Upper lobe of left lung (tissue), 6 donors: ENCODE data around the gene COL4A6. TPM values are rescaled to one million over a fixed set of nuclear protein-coding genes. Genes with fewer than 3 reads are reported as not detected.

ENCODE experiments used
- ATAC-seq, 2 donors: fragments of 200-7000 bp; cut with Tn5 transposase; one replicate each; pipeline ENCODE4 v1.9.1; 2022; ENCODE audit warnings: mild to moderate bottlenecking in 2 of 2, moderate library complexity in 2 of 2; ENCODE audit not compliant: low FRiP score in 2 of 2
- DNase-seq, 2 donors: peaks; one replicate each; pipeline ENCODE4 v3.0.0-alpha.2; 2019 to 2020
- H3K27ac ChIP-seq, 4 donors: fragments of 200-600 bp; sonication (generic); one replicate each; pipeline ENCODE4 v1.5.1; 2016 to 2019
- H3K27me3 ChIP-seq, 4 donors: fragments of 200-600 bp; sonication (generic); one replicate each; pipeline ENCODE4 v1.5.1; 2017 to 2019
- H3K36me3 ChIP-seq, 4 donors: fragments of 200-600 bp; sonication (generic); one replicate each; pipeline ENCODE4 v1.5.1; 2016 to 2019
- H3K4me1 ChIP-seq, 4 donors: fragments of 200-600 bp; sonication (generic); one replicate each; pipeline ENCODE4 v1.5.1; 2018 to 2019
- H3K4me3 ChIP-seq, 4 donors: fragments of 200-600 bp; sonication (generic); one replicate each; pipeline ENCODE4 v1.5.1; 2017 to 2019; ENCODE audit warnings: mild to moderate bottlenecking in 2 of 4, moderate library complexity in 1 of 4
- H3K9me3 ChIP-seq, 4 donors: fragments of 200-600 bp; sonication (generic); one replicate each; pipeline ENCODE4 v1.5.1; 2018 to 2019
- CTCF ChIP-seq, 6 experiments: fragments of 450-650 bp in 4 of 6; fragments of 200-600 bp in 2 of 6; sonication (generic) in 2 of 6; IDR thresholded peaks; one replicate each; pipeline ENCODE4 v1.5.1; 2016 to 2019; ENCODE audit warnings: antibody characterized with exemption in 6 of 6
- EP300 ChIP-seq, 4 donors: sonication (generic); formaldehyde crosslinking; IDR thresholded peaks; one replicate each; pipeline ENCODE4 v1.5.1; 2017; ENCODE audit warnings: antibody characterized with exemption in 4 of 4, control low read depth in 2 of 4
- POLR2A ChIP-seq, 4 donors: fragments of 450-650 bp; IDR thresholded peaks; one replicate each; pipeline ENCODE4 v1.5.1; 2016 to 2017; ENCODE audit warnings: antibody characterized with exemption in 4 of 4, mild to moderate bottlenecking in 2 of 4
- POLR2AphosphoS5 ChIP-seq, 2 donors: sonication (generic); formaldehyde crosslinking; IDR thresholded peaks; one replicate each; pipeline ENCODE4 v1.5.1; 2017; ENCODE audit warnings: antibody characterized with exemption in 2 of 2
- WGBS, 2 donors: methylation state at CpG; one replicate each; pipeline ENCODE4 v1.1.5; 2017 to 2018; 5-methylcytosine and 5-hydroxymethylcytosine counted together
- total RNA-seq, 6 donors: library from RNA; depleted of rRNA in 4 of 6; stranded (reverse); fragments of >200 nt in 4 of 6; gene quantifications; one replicate each; pipeline versions ENCODE4 v1.1.0 to v1.2.1, GENCODE V29; 2016 to 2021
- donor health status: DM: no; HTN: no; CAD: no; lungs with moderate emphysema.
- donor health status: DM: no; HTN: yes; CAD: no; lungs with severe emphysema.

COL4A6 gene
- total RNA-seq, 6 donors from 2014 or later, result 0.52 to 3.8 (median 2.2) TPM

GRCh38 chrX:108160309-108160708 lies 277.9 kb downstream of the COL4A6 start:
- no peaks in the 10 kb centered on the region for H3K4me1 ChIP-seq
- no peaks in the 10 kb centered on the region for H3K9me3 ChIP-seq
- WGBS, 2 donors, result 82% methylated on average over 5 of the region's 5 CpGs; no CpG with 5 or more reads in 1 of the 2 donors
- ATAC-seq (no peak), DNase-seq (no peak)
- no peaks in the 10 kb centered on the region for H3K27me3 ChIP-seq
- no peak overlapping the region for H3K4me3 ChIP-seq
- no peak overlapping the region for H3K27ac ChIP-seq
- TF ChIP-seq CTCF (IDR thresholded peaks at IDR 0.05) (no peak), POLR2A (IDR thresholded peaks at IDR 0.05) (no peak), POLR2AphosphoS5 (IDR thresholded peaks at IDR 0.05) (no peak), EP300 (IDR thresholded peaks at IDR 0.05) (no peak)
- peaks cover 0 to 4% (median 0%) of the 10 kb centered on the region in 4 donors for H3K36me3 ChIP-seq

GRCh38 chrX:108159028-108159670 lies 279.1 kb downstream of the COL4A6 start:
- H3K27me3 ChIP-seq, result no peaks in the 10 kb centered on the region
- no peaks in the 10 kb centered on the region for H3K9me3 ChIP-seq
- DNase-seq (no peak), ATAC-seq (no peak)
- 91 to 96% methylated on average over 7 to 11 of the region's 11 CpGs for WGBS, 2 donors
- no peaks in the 10 kb centered on the region for H3K4me1 ChIP-seq
- H3K36me3 ChIP-seq, result peaks cover 0 to 4% (median 0%) of the 10 kb centered on the region in 4 donors
- no peak overlapping the region for H3K4me3 ChIP-seq
- H3K27ac ChIP-seq, result no peak overlapping the region
- TF ChIP-seq EP300 (IDR thresholded peaks at IDR 0.05) (no peak), CTCF (IDR thresholded peaks at IDR 0.05) (no peak), POLR2A (IDR thresholded peaks at IDR 0.05) (no peak), POLR2AphosphoS5 (IDR thresholded peaks at IDR 0.05) (no peak)

GRCh38 chrX:108157628-108158027 lies 280.6 kb downstream of the COL4A6 start:
- Histone ChIP-seq H3K27me3 (no peaks in the 10 kb centered on the region), H3K27ac (no peak overlapping the region), H3K4me1 (no peaks in the 10 kb centered on the region), H3K4me3 (no peak overlapping the region), H3K36me3 (peaks cover 0 to 9% (median 0%) of the 10 kb centered on the region in 4 donors), H3K9me3 (no peaks in the 10 kb centered on the region)
- no peak for TF ChIP-seq POLR2A (IDR thresholded peaks at IDR 0.05)
- TF ChIP-seq EP300 (IDR thresholded peaks at IDR 0.05), result no peak
- TF ChIP-seq POLR2AphosphoS5 (IDR thresholded peaks at IDR 0.05), result no peak
- no peak for TF ChIP-seq CTCF (IDR thresholded peaks at IDR 0.05)
- 74 to 78% methylated on average over 2 to 3 of the region's 3 CpGs for WGBS, 2 donors
- DNase-seq (no peak), ATAC-seq (no peak)

- 96% methylated on average over 8 of the region's 8 CpGs; no CpG with 5 or more reads in 1 of the 2 donors for WGBS, 2 donors
- H3K27ac ChIP-seq, result no peak overlapping the region
- H3K4me1 ChIP-seq, result no peaks in the 10 kb centered on the region
- H3K36me3 ChIP-seq, result peaks cover 0 to 9% (median 0%) of the 10 kb centered on the region in 4 donors
- H3K4me3 ChIP-seq, result no peak overlapping the region
- TF ChIP-seq POLR2A (IDR thresholded peaks at IDR 0.05) (no peak), POLR2AphosphoS5 (IDR thresholded peaks at IDR 0.05) (no peak), CTCF (IDR thresholded peaks at IDR 0.05) (no peak), EP300 (IDR thresholded peaks at IDR 0.05) (no peak)
- H3K27me3 ChIP-seq, result no peaks in the 10 kb centered on the region
- DNase-seq (no peak), ATAC-seq (no peak)
- H3K9me3 ChIP-seq, result no peaks in the 10 kb centered on the region
Observed at GRCh38 chrX:108156934-108157466, 281.2 kb downstream of the COL4A6 start.

- no peak for ATAC-seq
- H3K27me3 ChIP-seq, result no peaks in the 10 kb centered on the region
- H3K9me3 ChIP-seq, result no peaks in the 10 kb centered on the region
- H3K36me3 ChIP-seq, result peaks cover 0 to 9% (median 0%) of the 10 kb centered on the region in 4 donors
- no peak for TF ChIP-seq CTCF (IDR thresholded peaks at IDR 0.05)
- no peak for TF ChIP-seq POLR2A (IDR thresholded peaks at IDR 0.05)
- no peak for TF ChIP-seq POLR2AphosphoS5 (IDR thresholded peaks at IDR 0.05)
- no peak for TF ChIP-seq EP300 (IDR thresholded peaks at IDR 0.05)
- no peak for DNase-seq
- no peak overlapping the region for H3K4me3 ChIP-seq
- H3K27ac ChIP-seq, result no peak overlapping the region
- no peaks in the 10 kb centered on the region for H3K4me1 ChIP-seq
- 85 to 91% methylated on average over 1 to 2 of the region's 2 CpGs for WGBS, 2 donors
Observed at GRCh38 chrX:108156082-108156481, 282.1 kb downstream of the COL4A6 start.
